ENCODE data around the gene PRXL2A.

- TF ChIP-seq CTCF (IDR thresholded peaks at IDR 0.05 in 4 of 5, conservative IDR thresholded peaks at IDR 0.05 in 1 of 5): no peak
- TF ChIP-seq POLR2A (IDR thresholded peaks at IDR 0.05): no peak
These were observed 50.3 kb downstream of the PRXL2A start for GRCh38 chr10:80458638-80459037.
